Measurements from ENCODE around the gene FSCN2.

Gene FSCN2

GRCh38 chr17:81508639-81509206 lies 19.5 kb upstream of the FSCN2 start:
- H3K27me3 ChIP-seq (ENCODE audit: control insufficient read depth in 1 of 2, insufficient read depth in 2 of 2, low read length in 2 of 2), result no peaks in the 10 kb centered on the region
- H3K36me3 ChIP-seq (ENCODE audit: control insufficient read depth in 1 of 2, insufficient read depth in 2 of 2, low read length in 2 of 2), result peaks cover 34 to 36% of the 10 kb centered on the region in 2 donors
- no peaks in the 10 kb centered on the region for H3K9me3 ChIP-seq (ENCODE audit: control insufficient read depth in 1 of 2, low read length in 2 of 2)
- H3K27ac ChIP-seq (ENCODE audit: low read depth, low read length), result no peak overlapping the region
- H3K4me1 ChIP-seq (ENCODE audit: control insufficient read depth in 1 of 2, insufficient read depth in 2 of 2, low read length in 2 of 2), result peaks cover 13 to 26% of the 10 kb centered on the region in 2 donors
- peak overlapping the region; percentile 82 to 99 for H3K9ac ChIP-seq (ENCODE audit: low read depth in 1 of 2, low read length in 2 of 2)
- H3K4me3 ChIP-seq (ENCODE audit: low read depth in 1 of 2, low read length in 2 of 2), result peak overlapping the region; percentile 82 to 93

GRCh38 chr17:81509207-81509971 lies 18.8 kb upstream of the FSCN2 start:
- Histone ChIP-seq H3K36me3 (ENCODE audit: control insufficient read depth in 1 of 2, insufficient read depth in 2 of 2, low read length in 2 of 2) (peaks cover 34 to 36% of the 10 kb centered on the region in 2 donors), H3K27me3 (ENCODE audit: control insufficient read depth in 1 of 2, insufficient read depth in 2 of 2, low read length in 2 of 2) (no peaks in the 10 kb centered on the region), H3K9me3 (ENCODE audit: control insufficient read depth in 1 of 2, low read length in 2 of 2) (no peaks in the 10 kb centered on the region), H3K9ac (ENCODE audit: low read depth in 1 of 2, low read length in 2 of 2) (peak overlapping the region; percentile 82 to 99), H3K27ac (ENCODE audit: low read depth, low read length) (peak overlapping the region; percentile 11), H3K4me3 (ENCODE audit: low read depth in 1 of 2, low read length in 2 of 2) (peak overlapping the region; percentile 82 to 93), H3K4me1 (ENCODE audit: control insufficient read depth in 1 of 2, insufficient read depth in 2 of 2, low read length in 2 of 2) (peaks cover 13 to 26% of the 10 kb centered on the region in 2 donors)

GRCh38 chr17:81509972-81510784 lies 18.0 kb upstream of the FSCN2 start:
- Histone ChIP-seq H3K9me3 (ENCODE audit: control insufficient read depth in 1 of 2, low read length in 2 of 2) (no peaks in the 10 kb centered on the region), H3K9ac (ENCODE audit: low read depth in 1 of 2, low read length in 2 of 2) (peak overlapping the region; percentile 82 to 99), H3K27ac (ENCODE audit: low read depth, low read length) (peak overlapping the region; percentile 11), H3K4me3 (ENCODE audit: low read depth in 1 of 2, low read length in 2 of 2) (peak overlapping the region; percentile 82 to 93), H3K4me1 (ENCODE audit: control insufficient read depth in 1 of 2, insufficient read depth in 2 of 2, low read length in 2 of 2) (peaks cover 13 to 26% of the 10 kb centered on the region in 2 donors), H3K27me3 (ENCODE audit: control insufficient read depth in 1 of 2, insufficient read depth in 2 of 2, low read length in 2 of 2) (no peaks in the 10 kb centered on the region), H3K36me3 (ENCODE audit: control insufficient read depth in 1 of 2, insufficient read depth in 2 of 2, low read length in 2 of 2) (peaks cover 34 to 36% of the 10 kb centered on the region in 2 donors)

- Histone ChIP-seq H3K9ac (ENCODE audit: low read depth in 1 of 2, low read length in 2 of 2) (peak overlapping the region; percentile 82 to 99), H3K36me3 (ENCODE audit: control insufficient read depth in 1 of 2, insufficient read depth in 2 of 2, low read length in 2 of 2) (peaks cover 34 to 36% of the 10 kb centered on the region in 2 donors), H3K4me3 (ENCODE audit: low read depth in 1 of 2, low read length in 2 of 2) (peak overlapping the region; percentile 82 to 93), H3K27ac (ENCODE audit: low read depth, low read length) (peak overlapping the region; percentile 91), H3K9me3 (ENCODE audit: control insufficient read depth in 1 of 2, low read length in 2 of 2) (no peaks in the 10 kb centered on the region), H3K27me3 (ENCODE audit: control insufficient read depth in 1 of 2, insufficient read depth in 2 of 2, low read length in 2 of 2) (no peaks in the 10 kb centered on the region), H3K4me1 (ENCODE audit: control insufficient read depth in 1 of 2, insufficient read depth in 2 of 2, low read length in 2 of 2) (peaks cover 19 to 33% of the 10 kb centered on the region in 2 donors)
Measured at GRCh38 chr17:81510785-81511553, 17.2 kb upstream of the FSCN2 start.

GRCh38 chr17:81511554-81511803 lies 16.7 kb upstream of the FSCN2 start:
- H3K9ac ChIP-seq (ENCODE audit: low read depth in 1 of 2, low read length in 2 of 2), result peak overlapping the region; percentile 82 to 99
- peaks cover 34 to 36% of the 10 kb centered on the region in 2 donors for H3K36me3 ChIP-seq (ENCODE audit: control insufficient read depth in 1 of 2, insufficient read depth in 2 of 2, low read length in 2 of 2)
- H3K9me3 ChIP-seq (ENCODE audit: control insufficient read depth in 1 of 2, low read length in 2 of 2), result no peaks in the 10 kb centered on the region
- no peaks in the 10 kb centered on the region for H3K27me3 ChIP-seq (ENCODE audit: control insufficient read depth in 1 of 2, insufficient read depth in 2 of 2, low read length in 2 of 2)
- peaks cover 24 to 38% of the 10 kb centered on the region in 2 donors for H3K4me1 ChIP-seq (ENCODE audit: control insufficient read depth in 1 of 2, insufficient read depth in 2 of 2, low read length in 2 of 2)
- peak overlapping the region; percentile 91 for H3K27ac ChIP-seq (ENCODE audit: low read depth, low read length)
- peak overlapping the region; percentile 82 to 93 for H3K4me3 ChIP-seq (ENCODE audit: low read depth in 1 of 2, low read length in 2 of 2)

GRCh38 chr17:81511804-81512561 lies 16.2 kb upstream of the FSCN2 start:
- no peaks in the 10 kb centered on the region for H3K27me3 ChIP-seq (ENCODE audit: control insufficient read depth in 1 of 2, insufficient read depth in 2 of 2, low read length in 2 of 2)
- peak overlapping the region; percentile 82 to 99 for H3K9ac ChIP-seq (ENCODE audit: low read depth in 1 of 2, low read length in 2 of 2)
- H3K36me3 ChIP-seq (ENCODE audit: control insufficient read depth in 1 of 2, insufficient read depth in 2 of 2, low read length in 2 of 2), result peaks cover 34 to 36% of the 10 kb centered on the region in 2 donors
- H3K27ac ChIP-seq (ENCODE audit: low read depth, low read length), result peak overlapping the region; percentile 91
- H3K4me3 ChIP-seq (ENCODE audit: low read depth in 1 of 2, low read length in 2 of 2), result peak overlapping the region; percentile 82 to 93
- H3K9me3 ChIP-seq (ENCODE audit: control insufficient read depth in 1 of 2, low read length in 2 of 2), result no peaks in the 10 kb centered on the region
- peaks cover 24 to 42% of the 10 kb centered on the region in 2 donors for H3K4me1 ChIP-seq (ENCODE audit: control insufficient read depth in 1 of 2, insufficient read depth in 2 of 2, low read length in 2 of 2)

- Histone ChIP-seq H3K27ac (ENCODE audit: low read depth, low read length) (peak within 1 kb of the TSS; percentile 99), H3K9me3 (ENCODE audit: control insufficient read depth in 1 of 2, low read length in 2 of 2) (no peaks in the 10 kb centered on the region), H3K36me3 (ENCODE audit: control insufficient read depth in 1 of 2, insufficient read depth in 2 of 2, low read length in 2 of 2) (peaks cover 34 to 36% of the 10 kb centered on the region in 2 donors), H3K9ac (ENCODE audit: low read depth in 1 of 2, low read length in 2 of 2) (peak within 1 kb of the TSS; percentile 98 to 99), H3K4me1 (ENCODE audit: control insufficient read depth in 1 of 2, insufficient read depth in 2 of 2, low read length in 2 of 2) (peaks cover 24 to 43% of the 10 kb centered on the region in 2 donors), H3K4me3 (ENCODE audit: low read depth in 1 of 2, low read length in 2 of 2) (peak within 1 kb of the TSS; percentile 82 to 93), H3K27me3 (ENCODE audit: control insufficient read depth in 1 of 2, insufficient read depth in 2 of 2, low read length in 2 of 2) (no peaks in the 10 kb centered on the region)
Measured at GRCh38 chr17:81512562-81513371, 15.4 kb upstream of the FSCN2 start, which contains the start of gene ACTG1. Gene ACTG1 (minus strand): TSS chr17:81512799. CDS start chr17:81512354, 445 bp downstream.

GRCh38 chr17:81513372-81513752 lies 14.8 kb upstream of the FSCN2 start:
- Histone ChIP-seq H3K27ac (ENCODE audit: low read depth, low read length) (peak overlapping the region; percentile 99), H3K36me3 (ENCODE audit: control insufficient read depth in 1 of 2, insufficient read depth in 2 of 2, low read length in 2 of 2) (peaks cover 34 to 36% of the 10 kb centered on the region in 2 donors), H3K4me3 (ENCODE audit: low read depth in 1 of 2, low read length in 2 of 2) (peak overlapping the region; percentile 66 to 72), H3K9me3 (ENCODE audit: control insufficient read depth in 1 of 2, low read length in 2 of 2) (no peaks in the 10 kb centered on the region), H3K4me1 (ENCODE audit: control insufficient read depth in 1 of 2, insufficient read depth in 2 of 2, low read length in 2 of 2) (peaks cover 27 to 49% of the 10 kb centered on the region in 2 donors), H3K9ac (ENCODE audit: low read depth in 1 of 2, low read length in 2 of 2) (peak overlapping the region; percentile 94 to 98), H3K27me3 (ENCODE audit: control insufficient read depth in 1 of 2, insufficient read depth in 2 of 2, low read length in 2 of 2) (no peaks in the 10 kb centered on the region)

All from duodenal mucosa (tissue), 2 donors.